ENCODE measurements around the gene XRCC1.
A peak's percentile ranks its signal among the peaks of the same experiment; 100 is the strongest.

The XRCC1 gene

DNA sequence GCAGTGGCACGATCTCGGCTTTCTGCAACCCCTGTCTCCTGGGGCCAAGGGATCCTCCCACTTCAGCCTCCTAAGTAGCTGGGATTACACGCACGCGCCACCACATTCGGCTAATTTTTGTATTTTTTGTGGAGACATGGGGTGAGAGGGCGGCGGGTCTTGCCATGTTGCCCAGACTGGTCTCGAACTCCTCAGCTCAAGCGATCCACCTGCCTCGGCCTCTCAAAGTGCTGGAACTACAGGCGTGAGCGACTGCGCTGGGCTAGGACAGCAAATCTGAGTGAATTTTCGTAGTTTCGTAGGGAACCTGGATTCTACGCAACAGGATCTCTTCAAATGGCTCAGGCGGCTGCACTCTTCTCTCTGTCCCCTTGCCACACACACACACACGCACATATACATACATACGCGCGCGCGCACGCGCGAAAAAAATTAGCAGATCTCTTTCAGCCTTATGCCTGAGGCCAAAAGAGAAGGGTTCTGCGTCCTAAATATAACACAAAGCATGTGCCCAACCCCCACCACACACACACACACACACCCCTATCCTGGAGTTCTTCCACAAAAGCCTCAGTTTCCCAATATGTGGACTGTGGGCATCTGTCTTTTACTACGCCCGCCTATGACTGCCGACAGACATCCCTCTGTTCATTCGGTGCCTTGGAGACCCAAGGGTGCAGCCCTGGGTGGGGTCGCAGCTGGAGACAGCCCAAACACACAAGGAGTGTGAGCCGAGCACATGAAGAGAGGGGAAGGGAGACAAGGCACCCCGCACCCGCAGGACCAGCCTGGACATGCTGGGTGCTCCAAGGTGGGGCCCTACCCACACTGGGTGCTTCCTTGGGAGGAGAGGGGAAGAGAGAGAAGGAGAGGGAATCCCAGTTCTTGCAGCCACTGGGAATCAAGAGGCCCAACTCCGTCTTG, 890 bp upstream of the XRCC1 start:
- Histone ChIP-seq H3K9me3 (no peaks in the 10 kb centered on the region), H3K36me3 (peaks cover 3% of the 10 kb centered on the region), H3K4me3 (ENCODE audit: low read depth in 1 of 2, low read length in 1 of 2) (peak overlapping the region; percentile 69 to 82), H3K27me3 (no peaks in the 10 kb centered on the region), H3K4me1 (ENCODE audit: control insufficient read depth in 1 of 2, insufficient read depth in 1 of 2, low read depth in 1 of 2, low read length in 1 of 2) (peaks cover 23 to 26% of the 10 kb centered on the region in 2 experiments), H3K27ac (peak overlapping the region; percentile 86)
- TF ChIP-seq, protein P1, sequence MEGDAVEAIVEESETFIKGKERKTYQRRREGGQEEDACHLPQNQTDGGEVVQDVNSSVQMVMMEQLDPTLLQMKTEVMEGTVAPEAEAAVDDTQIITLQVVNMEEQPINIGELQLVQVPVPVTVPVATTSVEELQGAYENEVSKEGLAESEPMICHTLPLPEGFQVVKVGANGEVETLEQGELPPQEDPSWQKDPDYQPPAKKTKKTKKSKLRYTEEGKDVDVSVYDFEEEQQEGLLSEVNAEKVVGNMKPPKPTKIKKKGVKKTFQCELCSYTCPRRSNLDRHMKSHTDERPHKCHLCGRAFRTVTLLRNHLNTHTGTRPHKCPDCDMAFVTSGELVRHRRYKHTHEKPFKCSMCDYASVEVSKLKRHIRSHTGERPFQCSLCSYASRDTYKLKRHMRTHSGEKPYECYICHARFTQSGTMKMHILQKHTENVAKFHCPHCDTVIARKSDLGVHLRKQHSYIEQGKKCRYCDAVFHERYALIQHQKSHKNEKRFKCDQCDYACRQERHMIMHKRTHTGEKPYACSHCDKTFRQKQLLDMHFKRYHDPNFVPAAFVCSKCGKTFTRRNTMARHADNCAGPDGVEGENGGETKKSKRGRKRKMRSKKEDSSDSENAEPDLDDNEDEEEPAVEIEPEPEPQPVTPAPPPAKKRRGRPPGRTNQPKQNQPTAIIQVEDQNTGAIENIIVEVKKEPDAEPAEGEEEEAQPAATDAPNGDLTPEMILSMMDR (IDR thresholded peaks at IDR 0.05), result no peak

DNA sequence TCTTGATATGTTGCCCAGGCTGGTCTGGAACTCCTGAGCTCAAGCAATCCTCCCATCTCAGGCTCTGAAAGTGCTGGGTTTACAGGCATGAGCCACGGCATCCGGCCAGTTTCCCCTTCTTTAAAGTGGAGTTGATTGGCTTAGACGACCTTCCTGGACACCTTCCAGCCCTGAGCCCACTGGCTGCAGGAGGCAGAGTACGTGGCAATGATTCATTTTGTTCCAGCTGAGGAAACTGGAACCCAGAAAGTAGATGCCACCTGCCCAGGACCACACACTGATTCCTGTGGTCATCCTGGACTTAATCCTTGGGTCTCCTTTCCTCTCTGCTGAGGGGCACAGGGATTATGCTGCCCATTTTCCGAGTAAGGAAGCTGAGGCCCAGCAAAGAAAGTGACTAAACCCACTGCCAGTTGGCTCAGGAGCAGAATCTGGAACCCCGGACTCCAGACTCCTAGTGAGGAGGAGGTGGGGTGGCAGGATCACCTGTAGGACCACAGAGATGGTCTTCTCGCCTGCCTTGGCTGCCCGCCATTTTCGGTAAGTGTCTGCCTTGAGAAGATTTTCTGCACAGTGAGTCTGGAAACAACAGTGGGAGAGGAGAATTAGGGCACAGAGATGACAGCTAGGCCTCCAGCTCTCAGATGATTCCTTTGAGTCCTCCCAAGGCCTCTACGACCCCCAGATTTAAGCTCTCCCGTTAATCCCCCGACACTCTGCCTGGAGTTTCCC, 737 bp downstream of the XRCC1 start:
- no peaks in the 10 kb centered on the region for H3K9me3 ChIP-seq
- H3K4me3 ChIP-seq (ENCODE audit: low read depth in 1 of 2, low read length in 1 of 2), result peak overlapping the region; percentile 69 to 82
- H3K27ac ChIP-seq, result peak overlapping the region; percentile 86
- TF ChIP-seq, protein P1 (IDR thresholded peaks at IDR 0.05), result no peak
- peaks cover 3% of the 10 kb centered on the region for H3K36me3 ChIP-seq
- no peaks in the 10 kb centered on the region for H3K27me3 ChIP-seq
- H3K4me1 ChIP-seq (ENCODE audit: control insufficient read depth in 1 of 2, insufficient read depth in 1 of 2, low read depth in 1 of 2, low read length in 1 of 2), result peaks cover 13 to 19% of the 10 kb centered on the region in 2 experiments

DNA sequence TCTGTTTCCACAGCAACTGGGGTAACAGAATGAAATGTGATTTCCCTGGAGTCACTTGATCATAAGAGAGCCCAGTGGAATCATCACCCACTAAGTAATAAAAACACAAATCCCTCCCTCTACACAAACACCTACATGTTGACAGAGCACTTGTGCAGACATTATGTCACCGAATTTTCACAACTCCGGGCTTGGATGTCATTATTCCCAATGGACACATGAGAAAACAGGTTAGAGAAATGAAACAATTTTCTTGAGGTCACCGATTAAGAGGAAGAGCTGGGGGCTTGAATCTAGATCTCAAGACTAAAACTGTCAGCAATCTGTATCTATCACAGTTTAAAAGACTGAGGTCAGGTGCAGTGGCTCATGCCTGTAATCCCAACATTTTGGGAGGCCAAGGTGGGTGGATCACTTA, 3.1 kb downstream of the XRCC1 start:
- H3K27ac ChIP-seq, result no peak overlapping the region
- TF ChIP-seq, protein P1 (IDR thresholded peaks at IDR 0.05), result no peak

DNA sequence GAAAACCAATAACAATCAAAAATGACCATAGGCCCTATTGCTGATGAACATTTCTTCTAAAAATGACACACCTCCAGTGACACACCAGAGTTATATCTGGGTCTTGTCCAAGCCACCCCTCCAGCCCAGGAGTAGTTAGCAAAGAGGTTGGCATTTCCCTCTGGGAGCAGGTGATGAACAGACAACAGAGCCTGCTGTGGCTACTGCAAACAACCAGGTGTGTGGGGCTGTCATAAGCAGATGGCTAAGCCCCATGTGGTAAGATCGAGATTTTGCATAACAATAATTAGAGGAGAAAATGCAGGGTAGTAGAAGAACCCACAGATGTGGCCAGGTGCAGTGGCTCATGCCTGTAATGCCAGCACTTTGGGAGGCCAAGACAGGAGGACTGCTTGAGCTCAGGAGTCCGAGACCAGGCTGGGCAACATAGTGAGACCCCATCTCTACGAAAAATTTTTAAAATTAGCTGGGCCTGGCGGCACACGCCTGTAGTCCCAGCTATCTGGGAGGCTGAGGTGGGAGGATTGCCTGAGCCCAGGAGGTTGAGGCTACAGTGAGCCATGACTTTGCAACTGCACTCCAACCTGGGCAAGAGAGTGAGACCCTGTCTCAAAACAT, 5.0 kb downstream of the XRCC1 start:
- TF ChIP-seq, protein P1 (IDR thresholded peaks at IDR 0.05), result no peak
- H3K4me1 ChIP-seq (ENCODE audit: control insufficient read depth in 1 of 2, insufficient read depth in 1 of 2, low read depth in 1 of 2, low read length in 1 of 2), result peaks cover 7 to 13% of the 10 kb centered on the region in 2 experiments
- no peak overlapping the region for H3K27ac ChIP-seq
- H3K36me3 ChIP-seq, result peaks cover 3% of the 10 kb centered on the region
- H3K27me3 ChIP-seq, result no peaks in the 10 kb centered on the region
- no peak overlapping the region for H3K4me3 ChIP-seq (ENCODE audit: low read depth in 1 of 2, low read length in 1 of 2)
- no peaks in the 10 kb centered on the region for H3K9me3 ChIP-seq

More for the DNA sequence above, 3.1 kb downstream of the XRCC1 start:
- H3K9me3 ChIP-seq, result no peaks in the 10 kb centered on the region
- H3K36me3 ChIP-seq, result peaks cover 3% of the 10 kb centered on the region
- no peaks in the 10 kb centered on the region for H3K27me3 ChIP-seq
- H3K4me1 ChIP-seq (ENCODE audit: control insufficient read depth in 1 of 2, insufficient read depth in 1 of 2, low read depth in 1 of 2, low read length in 1 of 2), result peaks cover 13 to 19% of the 10 kb centered on the region in 2 experiments
- H3K4me3 ChIP-seq (ENCODE audit: low read depth in 1 of 2, low read length in 1 of 2), result no peak overlapping the region

DNA sequence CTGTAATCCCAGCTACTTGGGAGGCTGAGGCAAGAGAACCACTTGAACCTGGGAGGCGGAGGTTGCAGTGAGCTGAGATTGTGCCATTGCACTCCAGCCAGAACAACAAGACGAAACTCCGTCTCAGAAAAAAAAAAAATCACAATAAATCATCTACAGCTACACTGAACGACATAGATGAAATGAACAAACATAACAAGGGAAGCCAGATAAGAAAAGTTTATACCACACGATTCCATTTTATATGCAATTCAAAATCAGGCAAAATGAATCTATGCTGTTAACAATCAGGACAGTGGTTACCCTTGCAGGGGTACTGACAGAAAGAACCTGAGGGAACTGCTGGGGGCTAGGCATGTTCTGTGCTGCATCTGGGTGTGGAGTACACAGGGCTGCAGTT, 5.7 kb downstream of the XRCC1 start:
- no peak overlapping the region for H3K27ac ChIP-seq
- TF ChIP-seq, protein P1 (IDR thresholded peaks at IDR 0.05), result no peak

More for the DNA sequence above, 5.7 kb downstream of the XRCC1 start:
- H3K4me3 ChIP-seq (ENCODE audit: low read depth in 1 of 2, low read length in 1 of 2), result no peak overlapping the region
- no peaks in the 10 kb centered on the region for H3K9me3 ChIP-seq
- no peaks in the 10 kb centered on the region for H3K27me3 ChIP-seq
- peaks cover 4 to 8% of the 10 kb centered on the region in 2 experiments for H3K4me1 ChIP-seq (ENCODE audit: control insufficient read depth in 1 of 2, insufficient read depth in 1 of 2, low read depth in 1 of 2, low read length in 1 of 2)
- H3K36me3 ChIP-seq, result peaks cover 3% of the 10 kb centered on the region

Data from neutrophil (primary cell).